Stimulated activated CD4-positive, alpha-beta T cell treated with anti-CD3 and anti-CD28 coated beads, Interleukin-15, amount 100 ng/mL, for 48 hours (primary cell): ENCODE measurements around the gene LENG8.
A peak's percentile ranks its signal among the peaks of the same experiment; 100 is the strongest.
"Not testable (repeated sequence)": the region's sequence is repeated elsewhere in the genome, so short reads cannot be mapped to it uniquely, and the experiment has no call there.

ENCODE experiments used
- DNase-seq, 2 donors: peaks; one replicate each; pipeline ENCODE4 v3.0.0-alpha.2; 2020; ENCODE audit warnings: low read depth in 2 of 2

Gene LENG8

DNA sequence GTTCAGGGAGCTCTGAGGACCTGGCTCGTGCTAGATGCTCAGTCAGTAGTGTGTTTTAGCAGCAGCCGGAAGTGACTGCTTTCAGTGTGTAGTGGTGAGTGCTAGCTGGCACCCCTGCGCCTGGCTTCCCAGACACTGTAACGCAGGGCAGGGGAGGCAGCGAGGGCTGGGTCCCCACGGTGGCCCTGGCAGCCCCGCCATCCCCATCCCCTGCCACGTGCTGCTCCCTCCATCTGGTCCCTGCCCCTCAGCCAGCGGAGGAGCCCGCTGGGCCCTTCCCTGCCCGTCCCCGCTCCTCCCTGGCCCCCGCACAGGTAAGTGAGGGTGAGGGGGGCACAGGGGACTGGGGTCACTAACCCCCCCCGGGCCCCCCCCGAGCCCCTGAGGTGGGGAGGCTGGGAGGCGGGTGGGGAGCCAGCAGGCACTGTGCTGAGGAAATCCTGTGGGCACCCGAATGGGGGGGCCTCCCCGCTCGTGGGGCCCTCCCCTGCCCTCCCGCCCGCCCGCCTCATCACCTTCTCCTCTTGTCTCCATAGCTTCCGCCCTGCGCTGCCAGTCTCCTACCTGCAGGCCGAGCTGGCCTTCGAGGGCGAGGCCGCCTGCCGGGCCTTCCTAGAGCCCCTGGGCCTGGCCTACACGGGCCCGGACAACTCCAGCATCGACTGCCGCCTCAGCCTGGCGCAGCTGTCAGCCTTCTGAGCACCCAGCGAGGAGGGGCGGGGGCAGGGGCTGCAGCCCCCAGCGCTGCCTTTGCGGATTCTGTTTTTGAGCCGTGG lies 11.4 kb downstream of the LENG8 start:
- no peak for DNase-seq

DNA sequence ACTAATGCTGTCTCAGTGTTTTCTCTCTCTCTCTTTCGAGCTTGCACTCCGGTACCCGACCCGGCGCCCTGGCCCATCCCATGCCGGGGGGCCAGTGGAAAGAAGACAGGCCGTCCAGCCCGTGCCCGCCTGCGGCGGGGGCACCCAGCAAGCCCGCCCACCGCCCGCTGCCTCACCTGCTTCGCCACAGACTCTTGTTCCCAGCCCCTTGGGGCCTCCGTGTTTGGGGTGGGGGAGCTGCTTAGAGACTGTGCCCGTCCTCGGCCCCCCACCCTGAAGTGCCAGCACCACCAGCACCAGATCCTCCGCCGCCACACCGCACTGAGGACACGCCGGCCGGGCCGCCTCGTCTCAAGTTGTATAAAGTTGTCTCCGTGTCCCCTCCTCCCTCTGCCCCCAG lies 12.2 kb downstream of the LENG8 start:
- DNase-seq = no peak

DNA sequence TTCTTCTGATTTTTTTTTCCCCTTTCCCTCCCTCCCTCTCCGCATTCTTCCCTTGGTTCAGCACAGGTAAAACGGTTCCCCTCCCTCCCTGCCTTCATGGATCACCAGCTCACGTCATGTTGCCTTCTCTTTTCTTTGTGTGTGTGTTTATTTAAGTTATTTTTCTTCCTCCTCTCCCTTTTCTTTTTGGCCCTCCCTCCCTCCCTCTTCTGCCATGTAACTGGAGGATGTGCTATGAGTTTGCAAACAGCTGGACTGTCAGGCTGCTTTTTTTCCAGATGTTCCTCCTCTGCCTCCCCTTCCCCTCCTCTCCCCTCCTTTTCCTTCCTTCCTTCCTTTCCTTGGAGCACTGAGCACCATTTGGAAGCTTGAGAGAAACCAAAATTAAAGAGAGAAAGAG lies 12.6 kb downstream of the LENG8 start:
- DNase-seq = no peak

DNA sequence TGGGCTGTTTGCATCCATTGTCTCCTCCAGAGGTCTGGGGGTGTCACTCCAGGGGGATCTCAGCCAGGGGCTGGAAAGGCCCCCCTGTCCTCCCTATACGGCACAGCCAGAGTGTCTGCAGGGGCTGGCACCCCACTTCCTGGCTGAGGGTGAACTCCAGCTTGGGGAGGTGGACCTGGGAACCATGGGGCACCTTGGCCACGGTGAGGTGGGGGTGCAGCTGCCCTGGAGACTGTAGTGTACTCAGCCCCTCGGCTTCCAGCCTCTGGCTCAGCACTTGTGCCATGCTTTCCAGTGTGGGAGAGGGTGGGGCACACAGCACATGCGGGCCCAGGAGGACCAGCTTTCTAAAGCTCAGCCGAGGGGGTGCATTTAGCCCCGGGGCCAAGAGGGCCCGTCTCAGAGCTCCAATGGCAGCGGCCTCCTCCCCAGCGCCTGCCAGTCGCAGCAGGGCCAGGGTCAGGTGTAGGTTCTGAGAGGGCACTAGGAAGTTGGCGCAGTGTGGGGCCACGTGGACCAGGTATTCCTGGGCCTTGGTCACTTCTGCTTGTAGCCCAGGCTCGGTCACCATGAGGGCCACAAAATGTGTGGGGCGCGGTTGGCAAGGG lies 13.2 kb downstream of the LENG8 start:
- DNase-seq = no peak

DNA sequence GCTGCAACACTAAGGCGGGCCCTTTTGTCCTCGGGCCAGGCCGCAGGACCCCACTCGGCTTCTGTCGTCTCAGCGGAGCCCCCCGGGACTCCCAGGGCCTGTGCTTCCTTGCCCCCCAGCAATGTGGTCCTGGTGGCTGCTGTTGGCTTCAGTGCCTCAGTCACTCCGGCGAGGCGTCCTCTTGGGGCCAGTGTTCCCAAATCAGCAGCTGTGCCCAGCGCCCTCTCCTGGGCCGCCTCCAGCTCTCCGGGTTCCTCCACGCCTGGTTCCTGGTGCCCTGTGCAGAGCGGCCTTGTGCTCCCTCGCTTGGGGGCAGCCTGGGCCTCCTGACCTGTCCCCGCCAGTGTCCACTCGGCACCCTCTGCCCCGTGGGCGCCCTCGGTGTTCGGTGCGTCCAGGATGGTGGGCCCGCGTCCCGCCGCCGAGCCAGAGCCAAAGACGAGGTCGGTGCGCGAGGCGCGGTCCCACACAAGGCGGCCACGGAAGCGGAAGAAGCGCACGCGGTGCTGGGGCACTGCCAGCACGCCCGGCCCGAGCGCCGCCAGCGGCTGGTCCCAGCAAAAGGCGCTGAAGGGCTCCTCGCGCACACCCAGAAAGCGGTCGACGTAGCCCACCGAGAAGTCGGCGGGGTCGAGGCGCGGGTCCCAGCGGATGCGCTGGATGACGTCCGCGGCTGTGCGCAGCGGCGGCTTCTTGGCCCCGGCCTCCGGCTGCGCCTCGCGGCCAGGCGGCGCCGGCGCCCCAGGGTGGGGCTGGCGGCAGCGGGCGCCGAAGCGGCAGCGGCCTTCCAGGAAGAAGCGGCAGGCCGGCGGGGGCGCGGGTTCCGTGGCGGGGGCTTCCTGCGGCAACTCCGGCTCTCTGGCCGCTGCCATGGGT lies 13.9 kb downstream of the LENG8 start:
- peak; percentile 47 to 48 for DNase-seq

DNA sequence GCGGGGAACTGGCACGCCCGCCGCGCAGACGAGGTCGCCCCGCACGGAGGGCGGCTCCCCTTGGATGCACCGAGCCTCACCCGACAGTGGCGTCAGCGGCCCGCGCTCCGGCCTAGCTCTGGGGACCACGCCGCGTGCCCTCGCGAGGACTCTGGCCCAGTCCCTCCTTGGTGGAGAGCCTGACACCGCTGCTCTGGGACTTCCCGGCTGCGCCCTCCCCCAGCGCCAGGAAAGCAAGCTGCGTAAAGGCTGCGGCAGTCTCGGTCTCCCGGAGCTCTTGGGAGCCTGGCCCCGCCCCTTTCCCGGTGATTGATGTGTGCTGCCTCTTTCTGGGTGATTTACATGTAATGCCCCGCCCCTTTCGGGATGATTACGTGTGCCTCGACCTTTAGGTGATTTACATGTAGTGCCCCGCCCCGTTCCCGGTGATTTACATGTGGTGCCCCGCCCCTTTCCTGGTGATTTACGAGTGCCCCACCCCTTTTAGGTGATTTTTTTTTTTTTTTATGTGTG lies 14.6 kb downstream of the LENG8 start, which contains the start of gene LENG9:
LENG9 (minus strand) TSS at position 248 of the 513 bp plus-strand sequence. CDS start 252 bp downstream, outside the sequence.
- DNase-seq = peak; percentile 98 to 99

DNA sequence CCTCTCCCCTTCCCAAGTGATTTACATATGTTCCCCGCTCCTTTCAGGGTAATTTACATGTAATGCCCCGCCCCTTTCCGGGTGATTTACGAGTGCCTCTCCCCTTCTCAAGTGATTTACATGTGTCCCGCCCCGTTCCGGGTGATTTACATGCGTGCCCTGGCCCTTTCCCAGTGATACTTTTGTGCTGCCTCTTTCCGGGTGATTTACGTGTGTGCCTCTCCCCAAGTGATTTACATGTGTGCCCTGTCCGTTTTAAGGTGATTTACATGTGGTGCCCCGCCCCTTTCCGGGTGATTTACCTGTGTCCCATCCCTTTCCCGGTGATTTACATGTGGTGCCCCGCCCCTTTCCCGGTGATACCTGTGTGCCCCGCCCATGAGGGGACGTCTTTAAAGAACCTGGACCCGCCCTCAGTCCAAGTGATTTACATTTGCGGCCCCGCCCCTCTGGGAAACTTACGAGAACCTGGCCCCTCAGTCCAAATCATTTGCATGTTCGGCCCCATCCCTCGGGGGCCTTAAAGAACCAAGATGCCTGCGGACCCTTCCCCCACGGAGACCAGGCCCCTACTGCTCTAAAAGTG lies 15.1 kb downstream of the LENG8 start:
- peak; percentile 88 to 91 for DNase-seq

DNA sequence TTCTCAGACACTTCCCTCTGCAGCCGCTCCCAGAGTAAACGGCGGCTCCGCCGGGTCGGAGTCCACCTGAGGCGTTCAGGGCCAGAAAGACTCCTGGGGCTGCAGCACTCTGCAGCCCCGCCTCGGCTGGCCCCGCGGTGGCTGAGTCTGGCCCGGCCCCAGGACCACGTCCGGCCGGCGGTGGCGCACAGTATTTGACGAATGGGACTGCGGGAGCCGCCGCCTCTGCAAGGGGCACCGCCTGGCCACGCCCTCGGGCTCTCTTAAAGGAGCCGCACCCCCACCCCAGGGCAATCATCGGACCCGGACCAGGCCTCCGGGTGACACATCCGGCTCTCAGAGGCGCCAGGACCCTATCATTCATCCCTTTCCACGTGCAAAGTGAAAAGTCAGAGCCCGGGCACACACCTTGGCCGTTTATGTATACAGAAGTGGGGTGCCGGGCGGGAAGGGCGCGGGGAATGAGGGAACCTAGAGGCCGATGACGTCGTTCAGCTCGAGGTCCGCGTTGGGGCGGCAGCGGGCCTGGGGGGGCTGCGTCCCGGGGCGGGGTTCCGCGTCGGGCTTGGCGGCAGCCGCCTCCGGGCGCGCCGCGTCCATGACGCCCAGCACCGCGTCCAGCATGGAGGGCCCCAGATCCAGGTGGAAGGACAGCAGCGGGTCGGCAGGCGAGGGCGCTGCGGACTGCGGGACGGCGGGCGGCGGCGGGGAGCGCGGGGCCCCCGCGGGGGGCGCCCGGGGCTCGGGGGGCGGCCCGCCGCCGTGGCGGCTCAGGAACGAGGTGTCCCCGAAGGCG lies 15.8 kb downstream of the LENG8 start:
- peak; percentile 82 to 83 for DNase-seq

DNA sequence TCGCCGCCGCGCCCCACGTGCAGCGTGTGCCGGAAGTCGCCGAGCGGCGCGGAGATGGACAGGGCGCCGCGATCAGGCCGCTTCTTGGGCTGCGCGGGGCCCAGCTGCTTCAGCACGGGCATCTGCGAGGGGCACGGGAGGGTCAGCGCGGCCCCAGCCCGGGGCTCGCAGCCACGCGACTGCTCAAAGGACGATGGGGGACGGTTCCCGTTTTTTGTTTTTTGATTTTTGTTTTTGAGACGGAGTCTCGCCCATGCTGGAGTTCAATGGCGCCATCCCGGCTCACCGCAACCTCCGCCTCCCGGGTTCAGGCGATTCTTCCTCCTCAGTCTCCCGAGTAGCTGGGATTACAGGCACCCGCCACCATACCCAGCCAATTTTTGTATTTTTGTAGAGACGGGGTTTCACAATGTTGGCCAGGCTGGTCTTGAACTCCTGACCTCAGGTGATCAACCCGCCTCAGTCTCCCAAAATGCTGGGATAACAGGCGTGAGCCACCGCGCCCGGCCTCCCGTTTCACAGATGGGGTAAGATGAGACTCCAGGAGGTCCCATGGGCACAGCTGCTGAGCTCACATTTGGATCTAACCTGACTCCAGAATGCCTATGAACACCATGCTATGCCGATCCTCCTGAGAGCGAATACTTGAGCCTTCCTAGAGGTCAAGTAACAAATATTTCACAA lies 16.6 kb downstream of the LENG8 start:
- no peak for DNase-seq

DNA sequence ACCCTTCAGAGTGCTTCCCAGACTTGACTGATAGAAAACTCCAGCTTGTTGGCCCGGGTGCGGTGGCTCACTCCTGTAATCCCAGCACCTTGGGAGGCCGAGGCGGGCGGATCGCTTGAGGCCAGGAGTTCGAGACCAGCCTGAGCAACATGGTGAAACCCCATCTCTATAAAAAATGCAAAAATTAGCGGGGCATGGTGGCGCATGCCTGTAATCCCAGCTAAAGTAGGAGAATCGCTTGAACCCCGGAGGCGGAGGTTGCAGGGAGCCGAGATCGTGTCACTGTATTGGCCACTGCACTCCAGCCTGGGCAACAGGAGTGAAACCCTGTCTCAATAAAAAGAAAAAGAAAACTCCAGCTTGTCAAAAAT lies 17.1 kb downstream of the LENG8 start:
- DNase-seq = not testable (repeated sequence)

DNA sequence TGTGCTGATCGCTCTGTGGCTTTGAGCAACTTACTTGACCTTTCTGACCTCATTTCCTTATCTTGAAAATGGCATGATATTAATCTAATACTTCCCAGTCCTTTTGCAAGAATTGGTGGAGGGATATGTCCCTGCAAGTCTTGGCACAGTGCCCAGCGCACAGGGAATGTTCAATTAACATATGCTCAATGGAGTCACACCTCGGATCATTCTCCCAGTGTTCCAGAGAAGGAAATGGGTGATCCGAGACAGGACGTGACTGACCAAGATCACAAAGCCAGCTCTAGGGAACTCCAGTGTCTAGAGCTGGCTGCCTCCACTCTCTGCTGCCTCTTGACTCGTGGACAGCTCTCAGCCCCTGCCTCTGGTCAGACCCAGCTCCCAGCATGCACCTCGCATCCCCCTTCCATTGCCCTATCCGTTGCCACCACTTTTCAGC lies 20.5 kb downstream of the LENG8 start:
- DNase-seq = no peak

DNA sequence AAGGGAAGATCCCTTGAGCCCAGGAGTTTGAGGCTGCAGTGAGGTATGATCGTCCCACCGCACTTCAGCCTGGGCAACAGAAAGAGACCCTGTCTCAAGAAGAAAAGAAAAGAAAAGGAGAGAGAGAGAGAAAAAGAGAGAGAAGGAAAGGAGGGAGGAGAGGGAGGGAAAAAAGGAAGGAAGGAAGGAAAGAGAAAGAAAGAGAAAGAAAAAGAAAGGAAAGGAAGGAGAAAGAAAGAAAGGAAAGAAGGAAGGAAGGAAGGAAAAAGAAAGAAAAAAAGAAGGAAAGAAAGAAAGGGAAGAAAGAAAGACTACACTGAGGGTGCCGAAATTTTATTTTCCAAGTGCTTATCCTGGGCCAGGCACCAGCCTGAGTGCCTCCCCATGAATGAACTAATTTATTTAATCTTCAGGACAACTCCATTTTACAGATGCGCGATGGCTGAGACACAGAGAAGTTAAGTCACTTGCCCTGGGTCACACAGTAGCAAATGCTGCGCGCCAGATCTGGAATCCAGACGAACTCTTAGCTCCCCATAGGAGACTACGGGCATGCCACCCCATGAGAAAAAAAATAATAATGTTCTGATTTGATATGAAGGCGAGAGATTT lies 21.4 kb downstream of the LENG8 start:
- DNase-seq = no peak

DNA sequence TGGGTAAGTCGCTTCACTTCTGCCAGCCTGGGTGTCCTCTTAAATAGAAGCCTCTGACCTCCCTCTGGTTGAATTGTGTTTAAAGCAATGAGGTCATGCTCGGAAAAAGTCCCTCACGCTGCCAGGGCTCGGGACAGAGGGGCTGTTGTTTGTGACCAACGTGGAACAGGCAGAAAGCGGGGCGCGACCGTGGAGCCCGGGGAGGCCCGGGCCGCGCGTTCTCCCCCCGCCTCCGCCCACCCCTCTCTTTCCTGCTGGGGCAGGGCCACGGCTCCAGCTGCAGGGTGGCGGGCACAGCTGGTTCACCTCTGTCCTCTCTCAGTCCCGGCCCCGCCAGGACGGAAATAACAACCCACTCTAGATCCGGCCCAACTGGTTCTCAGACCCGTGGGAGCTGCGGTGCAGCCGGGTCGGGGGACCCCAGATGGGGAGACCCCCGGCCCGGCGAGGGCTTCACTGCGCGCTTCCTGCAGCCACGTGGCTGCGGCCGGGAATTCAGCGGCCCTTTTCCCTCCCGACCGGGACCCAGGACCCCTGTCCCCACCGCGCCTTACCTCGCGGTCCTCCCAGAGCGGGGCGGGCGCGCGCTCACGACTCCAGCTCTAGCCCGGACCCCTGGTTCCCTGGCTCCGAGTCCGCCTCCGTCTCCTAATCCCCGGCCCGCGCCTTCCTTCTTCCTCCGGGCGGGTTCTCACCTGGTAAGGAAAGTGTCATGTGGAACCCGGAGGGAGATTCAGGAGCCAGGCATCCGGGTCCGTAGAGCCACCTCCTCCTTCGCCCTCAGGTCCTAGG lies 22.2 kb downstream of the LENG8 start:
- DNase-seq = no peak

DNA sequence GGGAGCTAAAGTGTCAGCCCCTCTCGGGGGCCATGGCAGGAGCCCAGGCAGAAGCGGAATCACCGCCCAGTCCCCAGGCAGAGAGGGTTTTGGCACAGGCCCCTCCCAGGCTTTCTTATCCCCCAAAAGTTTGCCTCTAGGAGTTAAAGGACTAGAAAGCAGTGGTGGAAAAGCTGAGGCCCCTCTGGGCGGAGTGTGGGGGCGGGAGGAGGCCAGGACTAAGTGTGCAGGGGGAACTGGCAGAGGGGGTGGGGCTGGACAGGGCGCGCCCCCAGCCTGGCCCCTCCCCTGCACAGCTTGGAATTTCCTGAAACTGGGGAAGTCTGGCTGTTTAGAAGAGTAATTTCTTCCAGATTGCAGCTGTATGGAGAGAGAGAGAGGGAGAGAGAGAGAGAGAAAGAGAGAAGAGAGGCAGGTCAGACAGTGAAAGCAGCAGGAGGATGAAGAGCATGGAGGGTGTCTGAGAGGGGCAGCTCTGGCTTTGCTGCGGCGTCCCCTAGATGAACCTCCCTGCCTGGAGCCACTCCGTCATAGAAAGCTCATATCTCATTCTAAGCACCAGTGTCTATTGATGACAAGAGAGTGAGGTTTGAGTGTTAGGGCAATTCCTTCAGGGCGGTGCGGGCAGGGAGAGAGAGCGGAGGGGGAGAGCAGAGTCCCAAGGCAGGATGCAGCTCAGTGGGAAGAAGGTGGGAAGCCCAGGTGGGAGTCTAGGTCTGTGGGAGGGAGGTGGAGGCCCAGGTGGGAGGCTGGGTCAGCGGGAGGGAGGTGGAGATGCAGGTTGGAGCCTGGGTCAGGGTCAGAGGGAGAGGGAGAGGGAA lies 24.3 kb downstream of the LENG8 start, which contains the start of gene CDC42EP5:
CDC42EP5 (minus strand) TSS at position 226 of the 821 bp plus-strand sequence. CDS start 7,749 bp downstream, outside the sequence.
- DNase-seq = no peak

DNA sequence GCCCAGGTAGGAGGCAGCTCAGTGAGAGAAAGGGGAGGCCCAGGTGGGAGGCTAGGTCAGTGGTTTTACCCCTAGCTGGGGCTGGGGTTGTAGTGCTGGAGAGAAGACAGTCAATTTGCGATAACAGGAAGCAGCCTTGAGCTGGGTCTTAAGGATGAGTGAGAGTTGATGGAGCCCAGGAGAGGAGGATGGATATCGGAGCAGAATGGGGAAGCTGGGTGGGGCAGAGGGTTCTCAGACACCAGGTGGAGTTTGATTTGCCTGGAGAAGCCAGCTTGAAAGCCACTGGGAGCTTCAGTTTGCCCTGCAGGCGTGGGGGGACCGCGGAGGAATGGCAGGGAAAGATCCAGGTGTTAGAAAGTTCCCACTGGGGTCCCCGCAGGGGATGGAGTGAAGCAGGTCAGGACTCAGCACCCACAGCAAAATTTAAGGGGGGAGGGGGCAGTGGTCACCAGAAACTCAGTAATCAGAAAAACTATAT lies 24.9 kb downstream of the LENG8 start:
- DNase-seq = no peak

DNA sequence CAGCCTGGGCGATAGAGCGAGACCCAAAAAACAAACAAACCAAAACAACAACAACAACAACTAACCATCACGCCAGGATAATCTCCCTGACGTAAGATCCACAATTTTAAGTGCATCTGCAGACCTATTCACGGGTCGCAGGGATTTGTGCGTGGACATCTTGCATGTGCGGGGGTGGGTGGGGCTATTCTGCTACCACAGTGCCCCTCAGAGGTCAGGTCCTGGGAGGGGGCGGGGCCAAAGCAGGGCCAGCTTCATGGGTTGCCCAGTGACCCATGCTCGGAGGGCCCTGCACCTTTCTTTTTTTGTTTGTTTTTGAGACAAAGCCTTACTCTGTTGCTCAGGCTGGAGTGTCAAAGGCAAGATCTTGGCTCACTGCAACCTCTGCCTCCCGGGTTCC lies 26.7 kb downstream of the LENG8 start:
- no peak for DNase-seq

DNA sequence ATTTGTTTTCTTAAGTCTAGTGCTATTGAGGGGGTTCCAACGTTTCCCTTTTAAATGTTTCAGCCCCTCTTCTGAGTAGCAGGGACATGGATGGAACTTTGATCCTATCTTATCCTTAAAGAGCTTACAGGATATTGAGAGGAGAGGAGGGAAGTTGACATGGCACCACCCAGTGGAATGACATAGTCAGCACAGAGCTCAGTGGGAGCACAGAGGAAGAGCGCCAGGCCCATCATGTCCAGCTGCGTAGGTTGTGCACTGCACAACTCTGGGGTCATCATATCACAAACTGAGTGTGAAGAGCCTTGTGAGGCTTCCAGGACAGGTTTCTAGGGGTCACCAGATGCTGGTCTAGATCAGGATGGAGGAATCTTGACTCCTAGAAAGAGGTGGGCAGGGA lies 28.7 kb downstream of the LENG8 start:
- DNase-seq = no peak

DNA sequence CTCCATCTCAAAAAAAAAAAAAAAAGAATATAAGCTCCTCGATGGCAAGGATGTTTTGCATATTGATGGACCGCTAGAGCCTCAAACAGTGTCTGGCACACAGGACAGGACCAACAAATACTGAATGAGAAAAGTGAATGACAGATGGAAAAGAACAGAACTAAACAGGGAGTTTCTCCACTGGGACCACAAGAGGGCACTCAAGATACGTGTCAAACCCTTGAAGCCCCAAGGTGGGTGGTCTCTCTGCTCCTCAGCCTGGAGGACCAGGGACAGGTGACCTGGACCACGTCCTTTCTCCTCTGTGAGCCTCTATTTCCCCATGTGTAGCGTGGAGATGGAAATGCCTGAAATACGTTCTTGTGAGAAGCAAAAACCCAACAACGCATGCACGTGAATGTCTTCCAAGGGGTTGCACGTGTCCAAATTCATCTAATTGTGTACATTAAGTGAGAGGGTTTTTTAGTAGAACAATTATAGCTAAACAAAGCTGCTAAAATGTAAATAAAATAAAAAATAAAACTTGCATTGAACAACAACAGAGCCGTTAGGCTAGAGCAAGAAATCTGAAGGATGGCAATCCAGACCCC lies 29.8 kb downstream of the LENG8 start:
- DNase-seq = no peak
